Upper lobe of left lung (tissue), 6 donors: Measurements from ENCODE around the gene THSD7A. TPM values are rescaled to one million over a fixed set of nuclear protein-coding genes. Genes with fewer than 3 reads are reported as not detected.

Experiments used
- ATAC-seq, 2 donors: fragments of 200-7000 bp; cut with Tn5 transposase; one replicate each; pipeline ENCODE4 v1.9.1; 2022; ENCODE audit warnings: mild to moderate bottlenecking in 2 of 2, moderate library complexity in 2 of 2; ENCODE audit not compliant: low FRiP score in 2 of 2
- DNase-seq, 2 donors: peaks; one replicate each; pipeline ENCODE4 v3.0.0-alpha.2; 2019 to 2020
- H3K27ac ChIP-seq, 4 donors: fragments of 200-600 bp; sonication (generic); one replicate each; pipeline ENCODE4 v1.5.1; 2016 to 2019
- H3K27me3 ChIP-seq, 4 donors: fragments of 200-600 bp; sonication (generic); one replicate each; pipeline ENCODE4 v1.5.1; 2017 to 2019
- H3K36me3 ChIP-seq, 4 donors: fragments of 200-600 bp; sonication (generic); one replicate each; pipeline ENCODE4 v1.5.1; 2016 to 2019
- H3K4me1 ChIP-seq, 4 donors: fragments of 200-600 bp; sonication (generic); one replicate each; pipeline ENCODE4 v1.5.1; 2018 to 2019
- H3K4me3 ChIP-seq, 4 donors: fragments of 200-600 bp; sonication (generic); one replicate each; pipeline ENCODE4 v1.5.1; 2017 to 2019; ENCODE audit warnings: mild to moderate bottlenecking in 2 of 4, moderate library complexity in 1 of 4
- H3K9me3 ChIP-seq, 4 donors: fragments of 200-600 bp; sonication (generic); one replicate each; pipeline ENCODE4 v1.5.1; 2018 to 2019
- EP300 ChIP-seq, 4 donors: sonication (generic); formaldehyde crosslinking; IDR thresholded peaks; one replicate each; pipeline ENCODE4 v1.5.1; 2017; ENCODE audit warnings: antibody characterized with exemption in 4 of 4, control low read depth in 2 of 4
- POLR2A ChIP-seq, 4 donors: fragments of 450-650 bp; IDR thresholded peaks; one replicate each; pipeline ENCODE4 v1.5.1; 2016 to 2017; ENCODE audit warnings: antibody characterized with exemption in 4 of 4, mild to moderate bottlenecking in 2 of 4
- POLR2AphosphoS5 ChIP-seq, 2 donors: sonication (generic); formaldehyde crosslinking; IDR thresholded peaks; one replicate each; pipeline ENCODE4 v1.5.1; 2017; ENCODE audit warnings: antibody characterized with exemption in 2 of 2
- WGBS, 2 donors: methylation state at CpG; one replicate each; pipeline ENCODE4 v1.1.5; 2017 to 2018; 5-methylcytosine and 5-hydroxymethylcytosine counted together
- total RNA-seq, 6 donors: library from RNA; depleted of rRNA in 4 of 6; stranded (reverse); fragments of >200 nt in 4 of 6; gene quantifications; one replicate each; pipeline versions ENCODE4 v1.1.0 to v1.2.1, GENCODE V29; 2016 to 2021
- TF ChIP-seq, protein P1 (sequence below), 6 experiments: fragments of 450-650 bp in 4 of 6; fragments of 200-600 bp in 2 of 6; sonication (generic) in 2 of 6; IDR thresholded peaks; one replicate each; pipeline ENCODE4 v1.5.1; 2016 to 2019; ENCODE audit warnings: antibody characterized with exemption in 6 of 6
- donor health status: DM: no; HTN: no; CAD: no; lungs with moderate emphysema.
- donor health status: DM: no; HTN: yes; CAD: no; lungs with severe emphysema.

Gene THSD7A
- total RNA-seq, 6 donors from 2014 or later, result 5.1 to 15.7 (median 7.0) TPM

DNA sequence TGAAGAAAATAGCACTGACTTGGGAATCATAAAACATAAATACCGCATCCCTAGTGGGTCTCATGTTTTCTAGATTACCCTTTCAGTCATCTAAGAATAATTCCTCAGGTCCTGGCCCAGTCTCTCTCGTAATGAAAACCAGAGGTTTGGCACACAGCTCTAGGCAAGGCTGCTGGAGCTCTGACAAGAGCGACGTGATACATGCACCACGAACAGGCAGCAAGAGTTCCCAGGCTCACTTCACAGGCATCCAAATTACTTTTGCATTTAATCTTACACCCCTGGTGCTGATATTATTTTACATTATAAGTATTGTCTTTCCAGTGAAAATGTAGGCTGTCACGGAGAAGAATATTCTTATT is 105.2 kb downstream of the THSD7A start:
- TF ChIP-seq POLR2A (IDR thresholded peaks at IDR 0.05) (no peak), POLR2AphosphoS5 (IDR thresholded peaks at IDR 0.05) (no peak), EP300 (IDR thresholded peaks at IDR 0.05) (no peak)
- TF ChIP-seq, protein P1, sequence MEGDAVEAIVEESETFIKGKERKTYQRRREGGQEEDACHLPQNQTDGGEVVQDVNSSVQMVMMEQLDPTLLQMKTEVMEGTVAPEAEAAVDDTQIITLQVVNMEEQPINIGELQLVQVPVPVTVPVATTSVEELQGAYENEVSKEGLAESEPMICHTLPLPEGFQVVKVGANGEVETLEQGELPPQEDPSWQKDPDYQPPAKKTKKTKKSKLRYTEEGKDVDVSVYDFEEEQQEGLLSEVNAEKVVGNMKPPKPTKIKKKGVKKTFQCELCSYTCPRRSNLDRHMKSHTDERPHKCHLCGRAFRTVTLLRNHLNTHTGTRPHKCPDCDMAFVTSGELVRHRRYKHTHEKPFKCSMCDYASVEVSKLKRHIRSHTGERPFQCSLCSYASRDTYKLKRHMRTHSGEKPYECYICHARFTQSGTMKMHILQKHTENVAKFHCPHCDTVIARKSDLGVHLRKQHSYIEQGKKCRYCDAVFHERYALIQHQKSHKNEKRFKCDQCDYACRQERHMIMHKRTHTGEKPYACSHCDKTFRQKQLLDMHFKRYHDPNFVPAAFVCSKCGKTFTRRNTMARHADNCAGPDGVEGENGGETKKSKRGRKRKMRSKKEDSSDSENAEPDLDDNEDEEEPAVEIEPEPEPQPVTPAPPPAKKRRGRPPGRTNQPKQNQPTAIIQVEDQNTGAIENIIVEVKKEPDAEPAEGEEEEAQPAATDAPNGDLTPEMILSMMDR (IDR thresholded peaks at IDR 0.05), result no peak
- WGBS, 2 donors, result 80 to 88% methylated on average over 6 of the region's 6 CpGs
- no peak overlapping the region for H3K27ac ChIP-seq
- no peaks in the 10 kb centered on the region for H3K4me1 ChIP-seq
- H3K4me3 ChIP-seq, result no peak overlapping the region
- no peaks in the 10 kb centered on the region for H3K9me3 ChIP-seq
- peak in 1 of 2 donors; percentile 65 for ATAC-seq
- H3K27me3 ChIP-seq, result no peaks in the 10 kb centered on the region
- no peak for DNase-seq
- H3K36me3 ChIP-seq, result no peaks in the 10 kb centered on the region

DNA sequence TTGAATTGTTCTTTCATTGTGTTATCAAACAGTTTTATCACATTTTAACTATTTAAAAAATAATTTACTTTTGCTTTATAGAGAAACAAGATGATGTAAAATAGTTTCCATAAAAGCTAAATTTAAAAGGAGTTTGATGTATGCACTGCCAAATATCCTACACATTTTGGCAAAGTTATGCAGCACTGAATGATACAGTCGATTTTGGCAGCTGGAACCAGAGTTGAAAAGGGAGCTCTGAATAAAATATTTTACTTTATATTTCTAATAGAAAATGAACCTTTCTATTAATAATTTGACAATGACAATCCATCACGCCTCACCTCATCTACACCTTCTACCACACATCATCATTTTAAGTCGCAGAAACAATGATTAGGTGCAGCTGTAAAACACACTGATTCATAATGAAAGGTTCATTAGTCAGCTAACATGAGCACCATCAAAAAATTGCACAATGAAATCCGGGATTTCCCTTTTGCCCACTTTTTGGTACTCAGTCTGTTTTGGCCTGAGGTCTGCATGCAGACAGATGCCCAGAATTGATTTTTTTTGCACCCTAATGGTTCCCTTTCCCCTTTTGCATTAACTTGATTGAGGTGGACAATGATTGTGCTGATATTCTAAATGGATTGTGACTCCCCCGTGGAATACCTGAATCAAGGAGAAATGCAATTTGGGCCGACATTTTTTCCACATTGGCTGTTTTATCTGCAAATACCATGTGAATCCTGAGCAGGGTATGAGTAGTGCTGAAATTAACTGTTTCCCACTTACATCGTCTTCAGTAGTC is 105.8 kb downstream of the THSD7A start:
- DNase-seq (no peak), ATAC-seq (no peak)
- H3K36me3 ChIP-seq, result no peaks in the 10 kb centered on the region
- TF ChIP-seq POLR2A (IDR thresholded peaks at IDR 0.05) (no peak), POLR2AphosphoS5 (IDR thresholded peaks at IDR 0.05) (no peak), EP300 (IDR thresholded peaks at IDR 0.05) (no peak)
- TF ChIP-seq, protein P1 (IDR thresholded peaks at IDR 0.05), result no peak
- WGBS, 2 donors, result 81% methylated on average over 7 of the region's 7 CpGs
- no peaks in the 10 kb centered on the region for H3K4me1 ChIP-seq
- H3K9me3 ChIP-seq, result no peaks in the 10 kb centered on the region
- H3K27ac ChIP-seq, result no peak overlapping the region
- no peaks in the 10 kb centered on the region for H3K27me3 ChIP-seq
- no peak overlapping the region for H3K4me3 ChIP-seq

DNA sequence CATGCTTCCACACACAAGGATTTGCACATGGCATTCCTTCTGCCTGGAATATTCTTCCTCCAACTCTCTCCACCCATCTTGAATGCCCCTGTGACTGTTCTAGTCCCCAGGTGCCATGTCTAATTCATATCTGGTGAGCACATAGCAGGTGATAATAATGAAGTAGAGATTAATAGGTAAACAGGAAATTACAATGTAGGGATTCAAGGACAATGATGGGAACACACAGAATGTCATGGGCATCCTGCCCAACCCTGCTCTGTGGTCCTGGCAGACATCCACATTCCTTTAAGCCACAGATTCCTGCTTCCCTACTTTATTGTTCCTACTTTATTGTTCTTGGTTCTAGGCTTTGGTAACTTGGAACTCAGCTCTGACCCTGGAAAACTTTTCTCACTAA is 115.8 kb downstream of the THSD7A start:
- no peaks in the 10 kb centered on the region for H3K27me3 ChIP-seq
- no peak for DNase-seq
- H3K27ac ChIP-seq, result no peak overlapping the region
- no peaks in the 10 kb centered on the region for H3K9me3 ChIP-seq
- ATAC-seq, result no peak
- no peaks in the 10 kb centered on the region for H3K36me3 ChIP-seq
- H3K4me1 ChIP-seq, result no peaks in the 10 kb centered on the region
- TF ChIP-seq, protein P1 (IDR thresholded peaks at IDR 0.05), result no peak
- TF ChIP-seq POLR2AphosphoS5 (IDR thresholded peaks at IDR 0.05) (no peak), EP300 (IDR thresholded peaks at IDR 0.05) (no peak), POLR2A (IDR thresholded peaks at IDR 0.05) (no peak)
- H3K4me3 ChIP-seq, result no peak overlapping the region

DNA sequence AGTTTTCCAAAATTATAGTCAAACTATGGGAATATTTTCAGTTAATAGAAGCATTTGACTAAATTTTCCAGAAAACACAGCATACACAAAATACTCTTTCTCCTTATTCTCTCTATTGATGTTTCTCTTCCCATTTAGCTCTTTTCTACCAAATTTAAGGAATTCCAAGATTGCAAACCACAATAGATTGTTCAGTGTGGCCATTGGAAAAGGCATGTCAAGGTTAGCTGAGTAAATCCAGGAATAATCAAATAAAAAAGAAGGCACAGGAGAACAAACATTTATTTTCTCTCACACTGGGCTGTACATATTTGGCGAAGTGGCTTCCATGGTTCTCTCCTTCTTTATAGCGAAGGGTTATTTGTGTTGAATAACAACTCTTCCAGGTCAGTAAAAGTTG is 117.3 kb downstream of the THSD7A start:
- Histone ChIP-seq H3K36me3 (no peaks in the 10 kb centered on the region), H3K9me3 (no peaks in the 10 kb centered on the region), H3K27me3 (no peaks in the 10 kb centered on the region), H3K4me3 (no peak overlapping the region), H3K4me1 (no peaks in the 10 kb centered on the region), H3K27ac (no peak overlapping the region)
- no peak for DNase-seq
- TF ChIP-seq EP300 (IDR thresholded peaks at IDR 0.05) (no peak), POLR2AphosphoS5 (IDR thresholded peaks at IDR 0.05) (no peak), POLR2A (IDR thresholded peaks at IDR 0.05) (no peak)
- TF ChIP-seq, protein P1 (IDR thresholded peaks at IDR 0.05), result no peak
- no peak for ATAC-seq
- WGBS, 2 donors, result 89 to 93% methylated on average over 2 of the region's 2 CpGs

DNA sequence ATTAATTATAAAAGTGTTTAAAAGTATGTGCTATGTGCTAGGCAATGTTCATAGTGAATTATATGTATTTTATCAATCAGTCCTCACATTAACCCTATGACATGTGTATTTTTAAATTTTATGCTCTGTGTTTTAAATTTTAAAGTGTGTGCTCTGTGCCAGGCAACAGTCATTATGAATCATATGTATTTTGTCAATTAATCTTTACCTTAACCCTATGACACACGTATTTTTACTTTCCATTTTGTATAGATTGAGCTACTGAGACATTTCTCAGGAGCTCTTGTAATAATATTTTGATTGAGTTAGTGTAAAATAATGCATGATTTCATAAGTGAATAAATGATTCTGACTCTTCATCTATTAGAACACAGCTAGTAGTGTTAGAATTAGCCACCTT is 117.8 kb downstream of the THSD7A start:
- H3K4me1 ChIP-seq, result no peaks in the 10 kb centered on the region
- no peaks in the 10 kb centered on the region for H3K9me3 ChIP-seq
- 77 to 82% methylated on average over 1 of the region's 1 CpG for WGBS, 2 donors
- H3K27me3 ChIP-seq, result no peaks in the 10 kb centered on the region
- DNase-seq (no peak), ATAC-seq (no peak)
- TF ChIP-seq EP300 (IDR thresholded peaks at IDR 0.05) (no peak), POLR2AphosphoS5 (IDR thresholded peaks at IDR 0.05) (no peak), POLR2A (IDR thresholded peaks at IDR 0.05) (no peak)
- TF ChIP-seq, protein P1 (IDR thresholded peaks at IDR 0.05), result no peak
- H3K36me3 ChIP-seq, result no peaks in the 10 kb centered on the region
- no peak overlapping the region for H3K4me3 ChIP-seq
- H3K27ac ChIP-seq, result no peak overlapping the region
